NT2/D1 (cell line): ENCODE results near the gene EZH2.

Experiments used
- SUZ12 ChIP-seq: IDR thresholded peaks from 2 replicates; pipeline ENCODE4 v1.6.1; 2011; ENCODE audit not compliant: insufficient read length, insufficient read depth; ENCODE audit errors: extremely low read depth
- ZNF274 ChIP-seq: IDR thresholded peaks from 2 replicates; pipeline ENCODE4 v1.6.1; 2011; ENCODE audit warnings: mild to moderate bottlenecking, low read depth, low read length

DNA sequence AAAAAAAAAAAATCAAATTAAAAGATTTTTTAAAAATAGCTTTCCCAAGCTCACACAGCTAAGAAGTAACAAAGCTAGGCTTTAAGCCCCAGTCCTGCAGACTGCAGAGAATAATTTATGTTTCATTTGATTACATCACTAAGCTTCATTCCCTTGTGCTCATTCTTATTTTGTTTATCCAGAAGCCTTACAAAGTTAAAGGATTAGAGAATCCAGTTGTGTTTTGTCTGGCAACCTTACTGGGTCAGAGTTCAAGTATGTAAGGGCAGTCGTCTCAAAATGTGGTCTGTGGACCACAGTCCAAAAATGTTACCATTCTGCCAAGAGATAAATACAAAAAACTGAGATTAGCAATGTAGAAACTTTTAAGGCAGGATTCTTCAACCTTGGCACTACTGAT, 32.1 kb upstream of the EZH2 start:
- TF ChIP-seq ZNF274 (no peak), SUZ12 (no peak)
